ENCODE measurements around the gene KLK14.

- TF ChIP-seq, protein P1, sequence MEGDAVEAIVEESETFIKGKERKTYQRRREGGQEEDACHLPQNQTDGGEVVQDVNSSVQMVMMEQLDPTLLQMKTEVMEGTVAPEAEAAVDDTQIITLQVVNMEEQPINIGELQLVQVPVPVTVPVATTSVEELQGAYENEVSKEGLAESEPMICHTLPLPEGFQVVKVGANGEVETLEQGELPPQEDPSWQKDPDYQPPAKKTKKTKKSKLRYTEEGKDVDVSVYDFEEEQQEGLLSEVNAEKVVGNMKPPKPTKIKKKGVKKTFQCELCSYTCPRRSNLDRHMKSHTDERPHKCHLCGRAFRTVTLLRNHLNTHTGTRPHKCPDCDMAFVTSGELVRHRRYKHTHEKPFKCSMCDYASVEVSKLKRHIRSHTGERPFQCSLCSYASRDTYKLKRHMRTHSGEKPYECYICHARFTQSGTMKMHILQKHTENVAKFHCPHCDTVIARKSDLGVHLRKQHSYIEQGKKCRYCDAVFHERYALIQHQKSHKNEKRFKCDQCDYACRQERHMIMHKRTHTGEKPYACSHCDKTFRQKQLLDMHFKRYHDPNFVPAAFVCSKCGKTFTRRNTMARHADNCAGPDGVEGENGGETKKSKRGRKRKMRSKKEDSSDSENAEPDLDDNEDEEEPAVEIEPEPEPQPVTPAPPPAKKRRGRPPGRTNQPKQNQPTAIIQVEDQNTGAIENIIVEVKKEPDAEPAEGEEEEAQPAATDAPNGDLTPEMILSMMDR (IDR thresholded peaks at IDR 0.05; ENCODE audit: insufficient read depth, low read depth, low read length): no peak
- no peak for TF ChIP-seq EZH2 (IDR thresholded peaks at IDR 0.05; ENCODE audit: insufficient read depth, low read length)
These were observed 10.4 kb upstream of the KLK14 start for GRCh38 chr19:51093101-51093500.

Data from astrocyte (in vitro differentiated cells and primary cell).